Measurements from ENCODE around the gene PROP1.
"Not testable (repeated sequence)": the region's sequence is repeated elsewhere in the genome, so short reads cannot be mapped to it uniquely, and the experiment has no call there.

PROP1 gene

GRCh38 chr5:177963966-177964365 lies 32.1 kb downstream of the PROP1 start:
- no peak overlapping the region for H3K9ac ChIP-seq (ENCODE audit: low read length)
- H3K36me3 ChIP-seq (ENCODE audit: insufficient read depth, low read length): no peaks in the 10 kb centered on the region
- no peaks in the 10 kb centered on the region for H3K27me3 ChIP-seq (ENCODE audit: control insufficient read depth in 1 of 2, insufficient read depth in 2 of 2, low read length in 2 of 2)
- no peaks in the 10 kb centered on the region for H3K9me3 ChIP-seq (ENCODE audit: low read length)
- no peaks in the 10 kb centered on the region for H3K4me1 ChIP-seq (ENCODE audit: insufficient read depth, low read length)
- no peak overlapping the region for H3K27ac ChIP-seq (ENCODE audit: low read depth, low read length)
- no peak overlapping the region for H3K4me3 ChIP-seq (ENCODE audit: low read depth in 1 of 2, low read length in 2 of 2)

GRCh38 chr5:177959315-177959714 lies 36.7 kb downstream of the PROP1 start:
- no peak overlapping the region for H3K4me3 ChIP-seq (ENCODE audit: low read depth in 1 of 2, low read length in 2 of 2)
- no peak overlapping the region for H3K27ac ChIP-seq (ENCODE audit: low read depth, low read length)
- H3K27me3 ChIP-seq (ENCODE audit: control insufficient read depth in 1 of 2, insufficient read depth in 2 of 2, low read length in 2 of 2): no peaks in the 10 kb centered on the region

GRCh38 chr5:177958696-177959095 lies 37.3 kb downstream of the PROP1 start:
- Histone ChIP-seq H3K27ac (ENCODE audit: low read depth, low read length) (no peak overlapping the region), H3K27me3 (ENCODE audit: control insufficient read depth in 1 of 2, insufficient read depth in 2 of 2, low read length in 2 of 2) (no peaks in the 10 kb centered on the region), H3K9me3 (ENCODE audit: low read length) (no peaks in the 10 kb centered on the region), H3K4me1 (ENCODE audit: insufficient read depth, low read length) (no peaks in the 10 kb centered on the region), H3K36me3 (ENCODE audit: insufficient read depth, low read length) (no peaks in the 10 kb centered on the region), H3K9ac (ENCODE audit: low read length) (no peak overlapping the region), H3K4me3 (ENCODE audit: low read depth in 1 of 2, low read length in 2 of 2) (no peak overlapping the region)

More at GRCh38 chr5:177959315-177959714, 36.7 kb downstream of the PROP1 start:
- Histone ChIP-seq H3K4me1 (ENCODE audit: insufficient read depth, low read length) (no peaks in the 10 kb centered on the region), H3K36me3 (ENCODE audit: insufficient read depth, low read length) (no peaks in the 10 kb centered on the region), H3K9ac (ENCODE audit: low read length) (no peak overlapping the region), H3K9me3 (ENCODE audit: low read length) (no peaks in the 10 kb centered on the region)

GRCh38 chr5:177957241-177957640 lies 38.8 kb downstream of the PROP1 start:
- Histone ChIP-seq H3K27ac (ENCODE audit: low read depth, low read length) (no peak overlapping the region), H3K9me3 (ENCODE audit: low read length) (no peaks in the 10 kb centered on the region), H3K27me3 (ENCODE audit: control insufficient read depth in 1 of 2, insufficient read depth in 2 of 2, low read length in 2 of 2) (no peaks in the 10 kb centered on the region), H3K36me3 (ENCODE audit: insufficient read depth, low read length) (no peaks in the 10 kb centered on the region), H3K4me3 (ENCODE audit: low read depth in 1 of 2, low read length in 2 of 2) (no peak overlapping the region), H3K4me1 (ENCODE audit: insufficient read depth, low read length) (no peaks in the 10 kb centered on the region), H3K9ac (ENCODE audit: low read length) (no peak overlapping the region)

- H3K4me3 ChIP-seq (ENCODE audit: low read depth in 1 of 2, low read length in 2 of 2); H3K27ac ChIP-seq (ENCODE audit: low read depth, low read length); H3K9ac ChIP-seq (ENCODE audit: low read length); H3K27me3 ChIP-seq (ENCODE audit: control insufficient read depth in 1 of 2, insufficient read depth in 2 of 2, low read length in 2 of 2); H3K4me1 ChIP-seq (ENCODE audit: insufficient read depth, low read length); H3K9me3 ChIP-seq (ENCODE audit: low read length); H3K36me3 ChIP-seq (ENCODE audit: insufficient read depth, low read length): not testable (repeated sequence)
Measured at GRCh38 chr5:177953101-177953500, 42.9 kb downstream of the PROP1 start.

GRCh38 chr5:177949656-177950055 lies 46.4 kb downstream of the PROP1 start:
- not testable (repeated sequence) for H3K27ac ChIP-seq (ENCODE audit: low read depth, low read length); H3K9me3 ChIP-seq (ENCODE audit: low read length); H3K9ac ChIP-seq (ENCODE audit: low read length); H3K4me3 ChIP-seq (ENCODE audit: low read depth in 1 of 2, low read length in 2 of 2); H3K27me3 ChIP-seq (ENCODE audit: control insufficient read depth in 1 of 2, insufficient read depth in 2 of 2, low read length in 2 of 2); H3K4me1 ChIP-seq (ENCODE audit: insufficient read depth, low read length); H3K36me3 ChIP-seq (ENCODE audit: insufficient read depth, low read length)

- H3K27me3 ChIP-seq (ENCODE audit: control insufficient read depth in 1 of 2, insufficient read depth in 2 of 2, low read length in 2 of 2); H3K27ac ChIP-seq (ENCODE audit: low read depth, low read length); H3K9me3 ChIP-seq (ENCODE audit: low read length); H3K4me3 ChIP-seq (ENCODE audit: low read depth in 1 of 2, low read length in 2 of 2); H3K9ac ChIP-seq (ENCODE audit: low read length); H3K36me3 ChIP-seq (ENCODE audit: insufficient read depth, low read length); H3K4me1 ChIP-seq (ENCODE audit: insufficient read depth, low read length): not testable (repeated sequence)
Measured at GRCh38 chr5:177949065-177949464, 47.0 kb downstream of the PROP1 start.

- H3K4me1 ChIP-seq (ENCODE audit: insufficient read depth, low read length); H3K4me3 ChIP-seq (ENCODE audit: low read depth in 1 of 2, low read length in 2 of 2); H3K9ac ChIP-seq (ENCODE audit: low read length); H3K27me3 ChIP-seq (ENCODE audit: control insufficient read depth in 1 of 2, insufficient read depth in 2 of 2, low read length in 2 of 2); H3K9me3 ChIP-seq (ENCODE audit: low read length); H3K27ac ChIP-seq (ENCODE audit: low read depth, low read length); H3K36me3 ChIP-seq (ENCODE audit: insufficient read depth, low read length): not testable (repeated sequence)
Measured at GRCh38 chr5:177947912-177948311, 48.1 kb downstream of the PROP1 start.

GRCh38 chr5:177945601-177946283 lies 50.3 kb downstream of the PROP1 start:
- H3K27ac ChIP-seq (ENCODE audit: low read depth, low read length); H3K27me3 ChIP-seq (ENCODE audit: control insufficient read depth in 1 of 2, insufficient read depth in 2 of 2, low read length in 2 of 2); H3K4me1 ChIP-seq (ENCODE audit: insufficient read depth, low read length); H3K9ac ChIP-seq (ENCODE audit: low read length); H3K4me3 ChIP-seq (ENCODE audit: low read depth in 1 of 2, low read length in 2 of 2); H3K36me3 ChIP-seq (ENCODE audit: insufficient read depth, low read length); H3K9me3 ChIP-seq (ENCODE audit: low read length): not testable (repeated sequence)

GRCh38 chr5:177945145-177945544 lies 50.9 kb downstream of the PROP1 start:
- not testable (repeated sequence) for H3K36me3 ChIP-seq (ENCODE audit: insufficient read depth, low read length); H3K27ac ChIP-seq (ENCODE audit: low read depth, low read length); H3K9me3 ChIP-seq (ENCODE audit: low read length); H3K4me3 ChIP-seq (ENCODE audit: low read depth in 1 of 2, low read length in 2 of 2); H3K27me3 ChIP-seq (ENCODE audit: control insufficient read depth in 1 of 2, insufficient read depth in 2 of 2, low read length in 2 of 2); H3K9ac ChIP-seq (ENCODE audit: low read length); H3K4me1 ChIP-seq (ENCODE audit: insufficient read depth, low read length)

- not testable (repeated sequence) for H3K27ac ChIP-seq (ENCODE audit: low read depth, low read length); H3K4me3 ChIP-seq (ENCODE audit: low read depth in 1 of 2, low read length in 2 of 2)
Measured at GRCh38 chr5:177943805-177944736, 52.0 kb downstream of the PROP1 start.

GRCh38 chr5:177942896-177943295 lies 53.1 kb downstream of the PROP1 start:
- H3K4me3 ChIP-seq (ENCODE audit: low read depth in 1 of 2, low read length in 2 of 2); H3K4me1 ChIP-seq (ENCODE audit: insufficient read depth, low read length); H3K9ac ChIP-seq (ENCODE audit: low read length); H3K9me3 ChIP-seq (ENCODE audit: low read length); H3K27ac ChIP-seq (ENCODE audit: low read depth, low read length); H3K36me3 ChIP-seq (ENCODE audit: insufficient read depth, low read length); H3K27me3 ChIP-seq (ENCODE audit: control insufficient read depth in 1 of 2, insufficient read depth in 2 of 2, low read length in 2 of 2): not testable (repeated sequence)

More at GRCh38 chr5:177943805-177944736, 52.0 kb downstream of the PROP1 start:
- not testable (repeated sequence) for H3K36me3 ChIP-seq (ENCODE audit: insufficient read depth, low read length); H3K9ac ChIP-seq (ENCODE audit: low read length); H3K9me3 ChIP-seq (ENCODE audit: low read length); H3K27me3 ChIP-seq (ENCODE audit: control insufficient read depth in 1 of 2, insufficient read depth in 2 of 2, low read length in 2 of 2); H3K4me1 ChIP-seq (ENCODE audit: insufficient read depth, low read length)

Data from muscle layer of colon (tissue), 2 donors.